Calu3 (cell line): Measurements from ENCODE around the gene SLC39A11. TPM values are rescaled to one million over a fixed set of nuclear protein-coding genes. Genes with fewer than 3 reads are reported as not detected.
A peak's percentile ranks its signal among the peaks of the same experiment; 100 is the strongest.

ENCODE experiments used
- BruUV-seq: library from RNA; stranded (reverse); fragments of 400-500 nt; replicated peaks from 2 replicates; lab custom pipeline; 2021; lab: Mats Ljungman, UMichigan
- CTCF ChIA-PET: fragments of 300-600 bp; sonication (Branson Sonifier 250); formaldehyde crosslinking; loops from one replicate; lab custom pipeline; 2022; ENCODE audit warnings: antibody characterized with exemption; lab: Charles Lee
- DNase-seq: peaks from one replicate; pipeline ENCODE4 v3.0.0; 2022
- H3K27ac Mint-ChIP-seq: one replicate; pipeline ENCODE4 v1.8.0; 2022; ENCODE audit warnings: mixed read lengths; ENCODE audit not compliant: unreplicated experiment
- H3K27me3 Mint-ChIP-seq: one replicate; pipeline ENCODE4 v1.8.0; 2022; ENCODE audit warnings: mixed read lengths; ENCODE audit not compliant: unreplicated experiment
- H3K36me3 Mint-ChIP-seq: one replicate; pipeline ENCODE4 v1.8.0; 2022; ENCODE audit warnings: mild to moderate bottlenecking, moderate library complexity, mixed read lengths; ENCODE audit not compliant: insufficient read depth, unreplicated experiment
- H3K4me1 Mint-ChIP-seq: one replicate; pipeline ENCODE4 v1.8.0; 2022; ENCODE audit warnings: mild to moderate bottlenecking, low read depth, mixed read lengths; ENCODE audit not compliant: unreplicated experiment
- H3K4me3 Mint-ChIP-seq: one replicate; pipeline ENCODE4 v1.8.0; 2022; ENCODE audit warnings: mild to moderate bottlenecking, low read depth, moderate library complexity, mixed read lengths; ENCODE audit not compliant: unreplicated experiment
- H3K9me3 Mint-ChIP-seq: one replicate; pipeline ENCODE4 v1.8.0; 2022; ENCODE audit warnings: low read depth, mixed read lengths; ENCODE audit not compliant: unreplicated experiment
- CTCF ChIP-seq: fragments of 200-600 bp; IDR thresholded peaks from one replicate; pipeline ENCODE4 v1.8.0; 2022; ENCODE audit warnings: antibody characterized with exemption; ENCODE audit not compliant: unreplicated experiment
- intact Hi-C: fragments of 100-400 bp; cut with micrococcal nuclease; formaldehyde crosslinking; loops from one replicate; pipeline ENCODE4 v1.10.0; 2022; ENCODE audit not compliant: unreplicated experiment
- total RNA-seq: library from RNA; stranded (reverse); gene quantifications from 2 replicates; pipeline ENCODE4 v1.2.3, GENCODE V29; 2022

The SLC39A11 gene
- total RNA-seq, 1 experiment from 2014 or later, result 60.3 TPM

- CTCF ChIA-PET, result interaction anchor here (0.6 to 3.1 kb wide), 6 partner anchors 22 to 239 kb away, joined by 3 to 12 read pairs (median 4); no protein-coding TSS in a partner anchor
- H3K4me3 Mint-ChIP-seq, result no peak overlapping the region
- no peaks in the 10 kb centered on the region for H3K27me3 Mint-ChIP-seq
- no peak for TF ChIP-seq CTCF
- intact Hi-C loops, result loop anchor here (1.0 to 5.0 kb wide), 7 partner anchors 22 to 535 kb away; no protein-coding TSS in a partner anchor
- DNase-seq, result no peak
- H3K4me1 Mint-ChIP-seq, result peaks cover 54% of the 10 kb centered on the region
- BruUV-seq, result TSS peak; percentile 12
- peaks cover 11% of the 10 kb centered on the region for H3K9me3 Mint-ChIP-seq
- H3K27ac Mint-ChIP-seq, result peak overlapping the region; percentile 92
- H3K36me3 Mint-ChIP-seq, result peaks cover 18% of the 10 kb centered on the region
Observed at GRCh38 chr17:72661945-72662826, 430.3 kb downstream of the SLC39A11 start.

DNA sequence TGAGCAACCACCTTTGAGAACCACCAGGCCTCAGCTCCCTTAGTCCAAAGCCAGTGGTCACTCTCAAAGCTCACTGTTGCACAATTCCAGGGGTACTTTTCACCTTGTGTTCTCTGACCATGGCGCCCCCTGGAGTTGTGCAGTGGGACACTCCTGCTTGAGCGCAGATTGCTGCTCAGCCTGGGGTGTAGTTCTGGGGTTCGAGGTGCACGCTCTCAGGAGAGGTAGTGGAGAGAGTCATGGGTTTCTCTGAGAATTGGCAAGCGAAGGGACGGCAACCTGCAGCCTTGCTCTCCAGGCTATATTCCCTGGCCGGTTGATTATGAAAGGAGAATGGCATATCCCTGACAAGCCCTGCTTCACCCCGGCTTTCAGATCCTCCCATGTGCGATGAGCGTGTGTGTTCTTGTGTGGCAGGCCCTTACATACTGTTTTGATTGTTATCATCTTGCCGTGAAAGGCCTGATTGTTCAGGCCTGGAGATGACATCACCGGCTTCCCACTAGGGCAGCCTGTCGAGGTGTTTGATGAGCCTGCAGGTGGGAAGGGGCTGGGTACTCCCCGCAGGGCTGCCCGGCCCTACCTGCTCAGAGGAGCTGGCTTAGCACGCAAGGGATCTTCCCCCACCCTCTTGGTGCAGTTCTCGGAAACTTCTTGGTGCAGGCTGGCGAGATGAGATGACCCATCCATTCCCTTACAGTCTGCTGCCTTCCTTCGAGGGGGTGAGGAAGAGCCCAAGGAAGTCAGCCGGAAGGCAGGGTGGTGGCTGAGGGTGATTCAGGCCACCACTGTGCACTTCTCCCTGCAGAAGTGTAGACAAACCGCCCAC, 431.2 kb downstream of the SLC39A11 start:
- peak; percentile 94 for DNase-seq
- peak overlapping the region; percentile 92 for H3K27ac Mint-ChIP-seq
- CTCF ChIA-PET, result interaction anchor here (0.6 to 3.1 kb wide), 7 partner anchors 23 to 238 kb away, joined by 3 to 12 read pairs (median 4); no protein-coding TSS in a partner anchor

DNA sequence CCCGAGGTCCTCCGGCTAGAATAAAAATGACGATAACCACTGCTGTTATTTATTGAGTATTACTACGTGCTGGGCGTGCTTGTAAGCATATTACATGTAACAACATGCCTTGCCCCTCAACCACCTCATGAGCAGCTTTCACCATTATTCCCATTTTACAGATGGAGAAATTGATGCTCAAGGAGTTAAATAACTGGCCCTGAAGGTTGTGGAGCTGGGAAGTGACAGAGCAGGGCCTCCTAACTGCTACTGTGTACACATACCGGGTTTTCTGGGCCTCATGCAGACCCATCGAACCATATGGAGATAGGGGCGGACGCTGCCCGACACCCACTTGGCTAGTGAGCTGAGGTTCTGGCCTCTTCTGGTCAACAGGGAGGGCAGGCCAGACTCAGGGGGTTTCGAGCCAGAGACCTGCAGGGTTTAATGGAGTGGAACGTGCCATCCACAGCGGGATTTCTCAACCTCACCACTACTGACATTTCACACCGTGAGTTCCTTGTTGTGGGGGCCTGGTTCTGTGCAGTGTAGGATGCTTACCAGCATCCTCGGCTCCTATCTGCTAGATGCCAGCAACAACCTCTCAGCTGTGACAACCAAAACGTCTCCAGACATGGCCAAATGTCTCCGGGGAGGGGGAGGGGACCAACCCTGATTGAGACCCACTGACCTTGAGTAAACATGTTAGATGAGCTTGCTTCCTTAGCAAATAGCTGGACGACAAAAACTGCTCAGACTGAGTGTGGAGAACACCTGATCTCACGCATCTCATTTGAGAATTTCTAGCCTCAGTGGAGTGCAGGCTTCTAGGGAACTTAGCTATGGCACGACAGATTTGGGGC, 432.0 kb downstream of the SLC39A11 start:
- peak overlapping the region; percentile 92 for H3K27ac Mint-ChIP-seq
- H3K27me3 Mint-ChIP-seq, result no peaks in the 10 kb centered on the region
- no peak for TF ChIP-seq CTCF
- DNase-seq, result peak; percentile 40
- H3K4me3 Mint-ChIP-seq, result no peak overlapping the region
- peaks cover 27% of the 10 kb centered on the region for H3K36me3 Mint-ChIP-seq
- H3K4me1 Mint-ChIP-seq, result peaks cover 57% of the 10 kb centered on the region
- H3K9me3 Mint-ChIP-seq, result peaks cover 11% of the 10 kb centered on the region
- CTCF ChIA-PET, result interaction anchor here (1.1 to 3.1 kb wide), 5 partner anchors 23 to 56 kb away, joined by 3 to 12 read pairs (median 5); no protein-coding TSS in a partner anchor
- no TSS peak for BruUV-seq
- intact Hi-C loops, result loop anchor here (1.0 to 5.0 kb wide), 7 partner anchors 24 to 534 kb away; no protein-coding TSS in a partner anchor

More for the DNA sequence above, 431.2 kb downstream of the SLC39A11 start:
- peak overlapping the region; percentile 18 for H3K4me3 Mint-ChIP-seq
- H3K4me1 Mint-ChIP-seq, result peaks cover 50% of the 10 kb centered on the region
- peaks cover 19% of the 10 kb centered on the region for H3K36me3 Mint-ChIP-seq
- no peaks in the 10 kb centered on the region for H3K27me3 Mint-ChIP-seq
- peak; percentile 54 for TF ChIP-seq CTCF
- BruUV-seq, result TSS peak; percentile 97
- peaks cover 11% of the 10 kb centered on the region for H3K9me3 Mint-ChIP-seq
- intact Hi-C loops, result loop anchor here (1.0 to 5.0 kb wide), 7 partner anchors 23 to 535 kb away; no protein-coding TSS in a partner anchor
